Naive thymus-derived CD8-positive, alpha-beta T cell (primary cell): Measurements from ENCODE around the gene YBX2. TPM values are rescaled to one million over a fixed set of nuclear protein-coding genes. Genes with fewer than 3 reads are reported as not detected.
A peak's percentile ranks its signal among the peaks of the same experiment; 100 is the strongest.

Experiments
- ATAC-seq, 2 donors: fragments of 150-1000 bp; cut with Tn5 transposase in 1 of 2; sonication (Bioruptor Pico), chemical (Tn5 transposase) in 1 of 2; 1 replicate in 1 of 2; 2 replicates in 1 of 2; pipeline ENCODE4 v1.10.0; 2021; ENCODE audit warnings: mild to moderate bottlenecking in 2 of 2, moderate library complexity in 2 of 2
- POLR2A ChIA-PET: fragments of 350-600 bp; sonication (Branson Sonifier 250); formaldehyde crosslinking; loops from one replicate; lab custom pipeline; 2021; ENCODE audit warnings: antibody characterized with exemption; lab: Charles Lee
- DNase-seq, 10 donors: peaks; one replicate each; pipeline versions ENCODE4 v3.0.0 to v3.0.0-alpha.2; 2020 to 2022
- H3K27ac Mint-ChIP-seq, 10 donors: one replicate each; pipeline ENCODE4 v1.8.0; 2020 to 2022; ENCODE audit warnings: mild to moderate bottlenecking in 10 of 10, mixed read lengths in 10 of 10, moderate library complexity in 4 of 10, inconsistent platforms in 1 of 10
- H3K27me3 Mint-ChIP-seq, 5 donors: one replicate each; pipeline ENCODE4 v1.8.0; 2021 to 2022; ENCODE audit warnings: mixed read lengths in 5 of 5
- H3K36me3 Mint-ChIP-seq, 3 donors: one replicate each; pipeline ENCODE4 v1.8.0; 2020 to 2022; ENCODE audit warnings: mixed read lengths in 3 of 3, mild to moderate bottlenecking in 2 of 3, inconsistent platforms in 1 of 3
- H3K4me1 Mint-ChIP-seq, 4 donors: one replicate each; pipeline ENCODE4 v1.8.0; 2021 to 2022; ENCODE audit warnings: mixed read lengths in 4 of 4
- H3K4me3 Mint-ChIP-seq, 10 donors: one replicate each; pipeline ENCODE4 v1.8.0; 2020 to 2022; ENCODE audit warnings: mild to moderate bottlenecking in 10 of 10, mixed read lengths in 10 of 10, moderate library complexity in 6 of 10, inconsistent platforms in 1 of 10
- H3K9me3 Mint-ChIP-seq, 9 donors: one replicate each; pipeline ENCODE4 v1.8.0; 2020 to 2022; ENCODE audit warnings: mixed read lengths in 9 of 9, mild to moderate bottlenecking in 3 of 9, inconsistent platforms in 1 of 9, moderate library complexity in 1 of 9
- polyA plus RNA-seq, 3 donors: library from polyadenylated mRNA; unstranded; fragments of 300-500 nt; fragmentation: Illumina TruSeq; gene quantifications; one replicate each; pipeline ENCODE4 v1.2.3, GENCODE V29; 2021
- total RNA-seq, 8 experiments: library from RNA in 2 of 8; stranded (reverse) in 2 of 8; gene quantifications; one replicate each; pipeline ENCODE4 v1.2.3 and lab custom pipeline; 2021 to 2026

YBX2 gene
- total and polyA plus RNA-seq, 5 experiments from 2014 or later, result 0.66 to 1.2 TPM; not detected in 3

- POLR2A ChIA-PET, result interaction anchor here (0.9 to 14.2 kb wide), 10 partner anchors 9 to 61 kb away, joined by 3 to 168 read pairs (median 6); partner anchors contain the start of genes ACAP1, CLDN7, CTDNEP1 and ELP5
Measured at GRCh38 chr17:7312432-7313087, 18.1 kb upstream of the YBX2 start.

GRCh38 chr17:7311110-7311705 is 16.8 kb upstream of the YBX2 start:
- POLR2A ChIA-PET, result interaction anchor here (2.9 to 14.2 kb wide), 4 partner anchors 10 to 39 kb away, joined by 11 to 168 read pairs (median 84); partner anchors contain the start of genes ACAP1 and NEURL4
- peaks cover 17 to 62% (median 27%) of the 10 kb centered on the region in 3 donors for H3K36me3 Mint-ChIP-seq
- H3K9me3 Mint-ChIP-seq, result no peaks in the 10 kb centered on the region
- H3K4me1 Mint-ChIP-seq, result peaks cover 37 to 73% (median 66%) of the 10 kb centered on the region in 4 donors
- H3K27ac Mint-ChIP-seq, result peak overlapping the region; percentile 19 to 100 (median 99)
- no peak for ATAC-seq
- DNase-seq, result no peak
- H3K27me3 Mint-ChIP-seq, result peaks cover 0 to 4% (median 0%) of the 10 kb centered on the region in 5 donors
- H3K4me3 Mint-ChIP-seq, result peak overlapping the region in 8 of 10 donors; percentile 18 to 93 (median 71)

More at GRCh38 chr17:7312432-7313087, 18.1 kb upstream of the YBX2 start:
- H3K27me3 Mint-ChIP-seq, result no peaks in the 10 kb centered on the region
- ATAC-seq (no peak), DNase-seq (no peak)
- peaks cover 37 to 77% (median 65%) of the 10 kb centered on the region in 4 donors for H3K4me1 Mint-ChIP-seq
- no peaks in the 10 kb centered on the region for H3K9me3 Mint-ChIP-seq
- H3K36me3 Mint-ChIP-seq, result peaks cover 17 to 67% (median 27%) of the 10 kb centered on the region in 3 donors
- H3K27ac Mint-ChIP-seq, result peak overlapping the region; percentile 81 to 97 (median 92)
- peak overlapping the region; percentile 7 to 95 (median 78) for H3K4me3 Mint-ChIP-seq

GRCh38 chr17:7309628-7310027 is 15.2 kb upstream of the YBX2 start:
- peak overlapping the region; percentile 90 to 99 (median 96) for H3K4me3 Mint-ChIP-seq
- DNase-seq, result no peak
- H3K36me3 Mint-ChIP-seq, result peaks cover 17 to 59% (median 27%) of the 10 kb centered on the region in 3 donors
- H3K4me1 Mint-ChIP-seq, result peaks cover 31 to 65% (median 60%) of the 10 kb centered on the region in 4 donors
- H3K9me3 Mint-ChIP-seq, result no peaks in the 10 kb centered on the region
- POLR2A ChIA-PET, result interaction anchor here (0.6 to 14.2 kb wide), 14 partner anchors 8 to 263 kb away, joined by 3 to 168 read pairs (median 4); partner anchors contain the start of genes ACAP1, NEURL4, SLC2A4 and TMEM102
- H3K27ac Mint-ChIP-seq, result peak overlapping the region; percentile 95 to 100 (median 99)
- H3K27me3 Mint-ChIP-seq, result peaks cover 0 to 4% (median 0%) of the 10 kb centered on the region in 5 donors
- ATAC-seq, result no peak

GRCh38 chr17:7308625-7309433 is 14.4 kb upstream of the YBX2 start:
- H3K27me3 Mint-ChIP-seq, result peaks cover 0 to 4% (median 0%) of the 10 kb centered on the region in 5 donors
- peak; percentile 64 to 95 (median 90) for DNase-seq
- peaks cover 17 to 54% (median 27%) of the 10 kb centered on the region in 3 donors for H3K36me3 Mint-ChIP-seq
- no peaks in the 10 kb centered on the region for H3K9me3 Mint-ChIP-seq
- peak overlapping the region; percentile 90 to 99 (median 96) for H3K4me3 Mint-ChIP-seq
- peak; percentile 26 to 40 for ATAC-seq
- H3K4me1 Mint-ChIP-seq, result peaks cover 26 to 57% (median 54%) of the 10 kb centered on the region in 4 donors
- peak overlapping the region; percentile 95 to 100 (median 99) for H3K27ac Mint-ChIP-seq
- POLR2A ChIA-PET, result interaction anchor here (0.6 to 14.2 kb wide), 23 partner anchors 9 to 377 kb away, joined by 3 to 168 read pairs (median 4); partner anchors contain the start of genes ACAP1, NEURL4, PHF23 and PLSCR3

- H3K9me3 Mint-ChIP-seq, result no peaks in the 10 kb centered on the region
- peaks cover 17 to 45% (median 24%) of the 10 kb centered on the region in 3 donors for H3K36me3 Mint-ChIP-seq
- peaks cover 0 to 4% (median 0%) of the 10 kb centered on the region in 5 donors for H3K27me3 Mint-ChIP-seq
- DNase-seq, result peak in 9 of 10 donors; percentile 41 to 81 (median 62)
- peak overlapping the region; percentile 96 to 100 (median 99) for H3K27ac Mint-ChIP-seq
- POLR2A ChIA-PET, result interaction anchor here (0.6 to 14.2 kb wide), 18 partner anchors 12 to 378 kb away, joined by 3 to 168 read pairs (median 4); partner anchors contain the start of genes ACAP1, NEURL4, PHF23 and PLSCR3
- peak overlapping the region; percentile 90 to 99 (median 96) for H3K4me3 Mint-ChIP-seq
- H3K4me1 Mint-ChIP-seq, result peaks cover 25 to 49% (median 45%) of the 10 kb centered on the region in 4 donors
- peak; percentile 2 to 4 for ATAC-seq
Measured at GRCh38 chr17:7307686-7308624, 13.5 kb upstream of the YBX2 start.

- Mint-ChIP-seq H3K4me3 (peak within 1 kb of the TSS; percentile 90 to 99 (median 96)), H3K4me1 (peaks cover 23 to 40% (median 37%) of the 10 kb centered on the region in 4 donors), H3K27ac (peak within 1 kb of the TSS; percentile 96 to 100 (median 99)), H3K27me3 (peaks cover 0 to 4% (median 0%) of the 10 kb centered on the region in 5 donors), H3K36me3 (peaks cover 17 to 36% (median 24%) of the 10 kb centered on the region in 3 donors), H3K9me3 (no peaks in the 10 kb centered on the region)
- ATAC-seq (peak; percentile 68 to 70), DNase-seq (peak; percentile 98 to 100 (median 100))
- POLR2A ChIA-PET, result interaction anchor here (0.7 to 14.2 kb wide), 4 partner anchors 8 to 852 kb away, joined by 4 to 168 read pairs (median 10); partner anchors contain the start of genes ACAP1, GPS2 and NEURL4
Measured at GRCh38 chr17:7306911-7307685, 12.7 kb upstream of the YBX2 start, which contains the start of gene EIF5A. TSS of gene EIF5A (plus strand) at chr17:7307628. CDS start at chr17:7309636, 2,008 bp downstream.

- Mint-ChIP-seq H3K27me3 (peaks cover 0 to 4% (median 3%) of the 10 kb centered on the region in 5 donors), H3K9me3 (no peaks in the 10 kb centered on the region), H3K4me1 (peaks cover 5 to 14% (median 9%) of the 10 kb centered on the region in 4 donors), H3K4me3 (peak overlapping the region in 1 of 10 donors; percentile 28), H3K27ac (peak overlapping the region in 2 of 10 donors; percentile 13 to 57), H3K36me3 (peaks cover 2 to 8% (median 6%) of the 10 kb centered on the region in 3 donors)
- no peak for ATAC-seq
- DNase-seq, result no peak
- POLR2A ChIA-PET, result no interaction called here
Measured at GRCh38 chr17:7304179-7304578, 9.7 kb upstream of the YBX2 start.

GRCh38 chr17:7296189-7296861 is 1.9 kb upstream of the YBX2 start:
- H3K27ac Mint-ChIP-seq, result peak overlapping the region in 2 of 10 donors; percentile 46 to 67
- H3K27me3 Mint-ChIP-seq, result peaks cover 0 to 19% (median 7%) of the 10 kb centered on the region in 5 donors
- H3K4me1 Mint-ChIP-seq, result peaks cover 10 to 24% (median 20%) of the 10 kb centered on the region in 4 donors
- POLR2A ChIA-PET, result interaction anchor here (0.6 to 2.0 kb wide), 17 partner anchors 9 to 250 kb away, joined by 3 to 12 read pairs (median 6); partner anchors contain the start of genes ACAP1, NEURL4 and SLC2A4
- peak overlapping the region; percentile 16 to 96 (median 83) for H3K4me3 Mint-ChIP-seq
- ATAC-seq (peak; percentile 11 to 21), DNase-seq (peak; percentile 30 to 74 (median 58))
- H3K9me3 Mint-ChIP-seq, result no peaks in the 10 kb centered on the region
- H3K36me3 Mint-ChIP-seq, result no peaks in the 10 kb centered on the region
